ENCODE data around the gene CFAP99. TPM values are rescaled to one million over a fixed set of nuclear protein-coding genes. Genes with fewer than 3 reads are reported as not detected.

Gene CFAP99
- total RNA-seq, 1 donor from 2014 or later, result not detected

DNA sequence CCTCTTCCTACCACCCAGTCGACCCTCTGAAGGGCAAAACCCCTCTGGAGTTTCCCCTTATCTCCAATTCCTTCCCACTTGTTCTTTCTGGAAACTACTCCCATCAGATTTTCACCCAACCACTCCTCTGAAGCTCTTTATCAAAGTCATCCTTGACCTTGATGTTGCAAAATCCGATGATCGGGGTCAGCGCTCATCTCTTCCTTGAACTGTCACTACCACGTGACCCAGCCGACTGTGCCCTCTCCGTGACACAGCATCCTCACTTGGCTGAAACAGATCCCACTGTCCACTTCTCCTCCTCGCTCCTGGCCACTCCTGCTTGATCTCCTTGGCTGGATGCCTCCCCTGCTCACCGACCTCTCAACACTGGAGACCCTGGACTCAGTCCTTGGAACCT lies 1.1 kb downstream of the CFAP99 start:
- no peak overlapping the region for H3K4me3 ChIP-seq (ENCODE audit: low read depth, low read length)
- H3K27me3 ChIP-seq (ENCODE audit: control insufficient read depth, insufficient read depth, low read length), result peaks cover 17% of the 10 kb centered on the region
- FAIRE-seq, result no peak
- no peaks in the 10 kb centered on the region for H3K36me3 ChIP-seq (ENCODE audit: control insufficient read depth, insufficient read depth, low read length)
- TF ChIP-seq, protein P1, sequence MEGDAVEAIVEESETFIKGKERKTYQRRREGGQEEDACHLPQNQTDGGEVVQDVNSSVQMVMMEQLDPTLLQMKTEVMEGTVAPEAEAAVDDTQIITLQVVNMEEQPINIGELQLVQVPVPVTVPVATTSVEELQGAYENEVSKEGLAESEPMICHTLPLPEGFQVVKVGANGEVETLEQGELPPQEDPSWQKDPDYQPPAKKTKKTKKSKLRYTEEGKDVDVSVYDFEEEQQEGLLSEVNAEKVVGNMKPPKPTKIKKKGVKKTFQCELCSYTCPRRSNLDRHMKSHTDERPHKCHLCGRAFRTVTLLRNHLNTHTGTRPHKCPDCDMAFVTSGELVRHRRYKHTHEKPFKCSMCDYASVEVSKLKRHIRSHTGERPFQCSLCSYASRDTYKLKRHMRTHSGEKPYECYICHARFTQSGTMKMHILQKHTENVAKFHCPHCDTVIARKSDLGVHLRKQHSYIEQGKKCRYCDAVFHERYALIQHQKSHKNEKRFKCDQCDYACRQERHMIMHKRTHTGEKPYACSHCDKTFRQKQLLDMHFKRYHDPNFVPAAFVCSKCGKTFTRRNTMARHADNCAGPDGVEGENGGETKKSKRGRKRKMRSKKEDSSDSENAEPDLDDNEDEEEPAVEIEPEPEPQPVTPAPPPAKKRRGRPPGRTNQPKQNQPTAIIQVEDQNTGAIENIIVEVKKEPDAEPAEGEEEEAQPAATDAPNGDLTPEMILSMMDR (IDR thresholded peaks at IDR 0.05; ENCODE audit: insufficient read depth, low read length, severe bottlenecking), result no peak
- no peak for DNase-seq (ENCODE audit: low read depth)

- TF ChIP-seq, protein P1 (IDR thresholded peaks at IDR 0.05; ENCODE audit: insufficient read depth, low read length, severe bottlenecking), result no peak
- Histone ChIP-seq H3K36me3 (ENCODE audit: control insufficient read depth, insufficient read depth, low read length) (no peaks in the 10 kb centered on the region), H3K4me3 (ENCODE audit: low read depth, low read length) (no peak overlapping the region), H3K27me3 (ENCODE audit: control insufficient read depth, insufficient read depth, low read length) (peaks cover 11% of the 10 kb centered on the region)
- FAIRE-seq (no peak), DNase-seq (ENCODE audit: low read depth) (no peak)
Observed at GRCh38 chr4:2421928-2422327, 3.2 kb downstream of the CFAP99 start.

GRCh38 chr4:2423066-2423465 lies 4.3 kb downstream of the CFAP99 start:
- no peak for DNase-seq (ENCODE audit: low read depth)
- no peaks in the 10 kb centered on the region for H3K36me3 ChIP-seq (ENCODE audit: control insufficient read depth, insufficient read depth, low read length)
- peaks cover 6% of the 10 kb centered on the region for H3K27me3 ChIP-seq (ENCODE audit: control insufficient read depth, insufficient read depth, low read length)
- TF ChIP-seq, protein P1 (IDR thresholded peaks at IDR 0.05; ENCODE audit: insufficient read depth, low read length, severe bottlenecking), result no peak
- no peak overlapping the region for H3K4me3 ChIP-seq (ENCODE audit: low read depth, low read length)
- no peak for FAIRE-seq

DNA sequence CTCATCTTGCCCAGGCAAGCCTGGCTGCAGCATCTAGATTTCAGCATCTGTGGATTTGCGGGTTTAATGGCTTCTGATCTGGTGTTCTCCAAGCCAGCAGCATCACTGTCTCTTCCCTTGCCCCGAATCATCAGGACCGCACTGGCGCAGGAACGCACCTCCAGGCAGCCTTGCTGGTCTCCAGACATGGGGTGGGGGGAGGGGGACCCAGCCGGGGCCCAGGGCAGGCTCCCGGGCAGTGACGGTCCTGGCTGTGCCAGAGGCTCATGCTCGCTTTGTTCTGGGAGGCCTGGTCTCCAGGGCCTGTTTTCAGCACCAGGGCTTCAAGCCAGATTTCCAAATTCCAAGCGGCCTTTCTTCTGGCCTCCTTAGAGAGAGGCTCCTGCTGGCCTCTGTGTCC lies 4.9 kb downstream of the CFAP99 start:
- Histone ChIP-seq H3K36me3 (ENCODE audit: control insufficient read depth, insufficient read depth, low read length) (no peaks in the 10 kb centered on the region), H3K4me3 (ENCODE audit: low read depth, low read length) (no peak overlapping the region), H3K27me3 (ENCODE audit: control insufficient read depth, insufficient read depth, low read length) (peaks cover 5% of the 10 kb centered on the region)
- no peak for DNase-seq (ENCODE audit: low read depth)
- FAIRE-seq, result no peak
- TF ChIP-seq, protein P1 (IDR thresholded peaks at IDR 0.05; ENCODE audit: insufficient read depth, low read length, severe bottlenecking), result no peak

DNA sequence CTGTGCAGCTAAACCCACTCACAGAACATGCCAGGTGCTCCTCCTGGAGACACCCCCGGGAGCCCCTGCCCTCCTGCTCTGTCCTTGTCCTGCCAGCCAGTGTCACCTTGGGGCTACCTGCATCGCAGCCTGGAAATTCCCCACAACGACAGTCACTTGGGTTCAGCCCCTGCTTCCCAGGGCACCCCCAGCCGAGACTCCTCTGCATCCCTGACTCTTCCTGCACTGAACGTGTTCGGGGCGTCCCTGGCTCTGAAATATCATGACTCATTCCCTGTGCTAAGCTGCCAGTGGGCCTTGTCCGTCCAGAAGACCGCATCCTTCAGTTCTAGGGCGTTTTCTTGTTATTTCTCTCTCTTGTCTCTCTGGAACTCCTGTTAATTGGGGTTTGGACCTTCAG lies 5.8 kb downstream of the CFAP99 start:
- DNase-seq (ENCODE audit: low read depth) (no peak), FAIRE-seq (no peak)
- H3K36me3 ChIP-seq (ENCODE audit: control insufficient read depth, insufficient read depth, low read length), result no peaks in the 10 kb centered on the region
- TF ChIP-seq, protein P1 (IDR thresholded peaks at IDR 0.05; ENCODE audit: insufficient read depth, low read length, severe bottlenecking), result no peak
- H3K4me3 ChIP-seq (ENCODE audit: low read depth, low read length), result no peak overlapping the region
- H3K27me3 ChIP-seq (ENCODE audit: control insufficient read depth, insufficient read depth, low read length), result peaks cover 5% of the 10 kb centered on the region

DNA sequence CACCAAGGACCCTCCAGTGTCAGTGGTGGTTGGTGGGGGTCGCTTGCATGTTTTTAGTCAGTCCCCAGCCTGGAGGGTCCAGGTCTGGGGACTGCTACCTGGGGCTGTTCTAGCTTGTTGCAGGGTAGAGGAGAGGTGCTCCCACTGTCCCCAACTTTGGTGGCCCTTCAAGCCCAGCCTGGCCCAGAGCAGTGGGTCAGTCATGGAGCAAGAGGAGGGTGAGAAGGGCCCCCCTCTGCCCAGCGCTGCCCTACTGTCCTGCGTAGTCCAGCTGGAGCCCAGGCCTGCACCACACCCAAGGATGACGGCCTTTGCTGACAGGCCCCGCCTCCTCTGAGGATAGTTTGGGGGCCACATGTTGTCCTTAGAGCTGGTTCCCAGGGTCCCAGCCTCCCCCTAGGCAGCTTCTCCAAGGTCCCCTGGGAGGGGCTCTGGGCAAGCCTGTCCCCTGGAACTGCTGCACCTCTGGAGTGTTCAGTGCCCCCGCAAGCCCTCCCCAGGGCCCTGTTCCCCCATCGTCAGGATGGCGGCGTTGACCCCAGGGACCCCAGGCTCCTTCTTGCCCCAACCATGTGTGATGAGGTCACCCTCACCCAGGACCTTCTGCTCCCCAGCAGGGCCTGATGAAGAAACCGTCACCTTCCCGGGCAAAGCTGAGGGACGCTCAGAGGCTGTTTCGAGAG lies 6.8 kb downstream of the CFAP99 start:
- DNase-seq (ENCODE audit: low read depth) (no peak), FAIRE-seq (no peak)
- no peak overlapping the region for H3K4me3 ChIP-seq (ENCODE audit: low read depth, low read length)
- TF ChIP-seq, protein P1 (IDR thresholded peaks at IDR 0.05; ENCODE audit: insufficient read depth, low read length, severe bottlenecking), result no peak
- peaks cover 3% of the 10 kb centered on the region for H3K27me3 ChIP-seq (ENCODE audit: control insufficient read depth, insufficient read depth, low read length)
- H3K36me3 ChIP-seq (ENCODE audit: control insufficient read depth, insufficient read depth, low read length), result no peaks in the 10 kb centered on the region

Measured in bronchial epithelial cell (primary cell).